Fibroblast of skin of left quadriceps (primary cell): ENCODE data around the gene ZNF568.

Experiments
- DNase-seq, 2 experiments: peaks; one replicate each; pipeline ENCODE4 v3.0.0-alpha.2; 2013; ENCODE audit warnings: low read depth in 2 of 2

The ZNF568 gene

DNA sequence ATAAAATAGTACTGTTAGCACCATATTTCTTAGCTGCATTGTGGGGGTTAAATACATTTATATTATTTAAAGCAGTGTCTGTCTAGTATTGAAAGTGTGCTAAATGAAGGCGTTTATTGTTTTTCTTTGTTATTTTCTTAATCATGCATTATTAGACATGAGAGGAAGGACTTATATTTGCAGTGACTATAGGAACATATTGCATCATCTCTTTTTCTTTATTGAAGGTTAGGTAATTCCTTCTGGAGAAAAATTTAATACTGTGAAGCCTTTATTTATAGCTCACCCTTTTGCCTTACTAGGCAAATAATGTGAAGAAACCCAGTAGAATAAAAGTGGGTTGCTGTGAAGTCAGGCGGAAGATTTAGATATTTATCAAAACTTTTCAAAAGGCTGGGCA is 83.2 kb downstream of the ZNF568 start:
- DNase-seq, result no peak

DNA sequence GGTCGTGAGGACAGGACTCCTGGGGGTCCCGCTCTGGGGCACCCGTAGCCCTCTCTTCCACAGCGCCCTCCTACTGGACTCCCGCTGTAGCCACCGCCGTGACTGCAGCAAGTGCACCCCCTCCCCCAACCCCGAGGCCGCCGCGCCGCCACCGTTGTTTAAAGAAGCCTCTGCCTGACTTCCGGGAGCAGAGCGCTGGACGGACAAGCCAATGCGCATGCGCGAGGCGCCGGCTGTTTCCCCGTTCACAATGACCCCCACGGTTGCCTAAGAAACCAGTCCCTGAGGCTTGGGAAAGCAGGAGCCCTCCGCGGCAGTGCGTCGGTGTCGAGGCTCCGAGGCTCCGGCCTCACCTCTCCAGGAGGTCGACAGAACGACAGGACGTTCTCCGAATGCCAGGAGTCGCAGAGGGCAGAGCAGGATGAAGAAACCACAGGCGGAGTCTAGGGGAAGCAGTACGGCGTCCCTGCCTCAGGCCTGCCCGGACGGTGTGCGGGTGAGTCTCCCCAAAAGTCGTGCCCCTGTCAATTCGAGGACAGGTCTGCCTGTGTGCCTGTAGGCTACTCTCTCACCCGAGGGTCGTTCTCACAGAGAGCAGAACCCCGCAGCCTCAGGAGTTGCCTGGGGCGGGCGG is 91.6 kb downstream of the ZNF568 start:
- peak; percentile 4 to 10 for DNase-seq

DNA sequence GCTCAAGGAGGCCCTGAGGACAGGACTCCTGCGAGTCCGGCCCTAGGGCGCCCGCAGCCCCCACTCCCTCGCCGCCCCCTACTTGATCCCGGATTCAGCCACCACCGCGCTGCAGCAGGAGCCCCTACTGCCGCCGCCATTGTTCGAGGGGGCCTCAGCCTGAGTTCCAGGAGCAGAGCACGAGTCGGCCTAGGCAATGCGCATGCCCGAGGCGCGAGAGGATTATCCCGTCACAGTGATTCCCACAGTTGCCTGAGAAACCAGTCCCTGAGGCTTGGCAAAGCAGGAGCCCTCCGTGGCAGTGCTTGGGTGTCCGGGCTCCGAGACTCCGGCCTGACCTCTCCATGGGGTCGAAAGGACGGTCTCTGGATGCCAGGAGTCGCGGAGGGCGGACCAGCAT is 93.7 kb downstream of the ZNF568 start:
- DNase-seq, result no peak

DNA sequence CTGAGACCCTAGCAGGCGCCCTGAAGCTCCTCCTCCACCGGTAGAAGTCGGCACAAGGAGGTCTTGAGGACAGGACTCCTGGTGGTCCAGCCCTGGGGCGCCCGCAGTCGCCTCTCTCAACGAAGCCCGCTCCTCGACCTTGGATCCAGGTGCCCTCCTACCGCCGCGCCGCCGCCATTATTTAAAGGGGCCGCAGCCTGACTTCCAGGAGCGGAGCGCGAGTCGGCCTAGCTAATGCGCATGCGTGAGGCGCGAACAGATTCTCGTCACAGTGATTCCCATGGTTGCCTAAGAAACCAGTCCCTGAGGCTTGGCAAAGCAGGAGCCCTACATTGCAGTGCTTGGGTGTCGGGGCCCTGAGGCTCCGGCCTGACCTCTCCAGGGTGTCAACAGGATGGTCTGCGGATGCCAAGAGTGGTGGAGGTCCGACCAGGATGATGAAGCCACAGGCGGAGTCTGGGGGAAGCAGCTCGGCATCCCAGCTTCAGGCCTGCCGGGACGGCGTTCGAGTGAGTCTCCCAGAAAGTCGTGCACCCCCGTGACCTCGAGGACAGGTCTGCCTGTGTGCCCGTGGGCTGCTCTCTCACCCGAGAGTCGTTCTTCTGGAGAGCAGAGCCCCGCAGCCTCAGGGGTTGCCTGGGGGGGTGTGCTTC is 96.1 kb downstream of the ZNF568 start:
- DNase-seq, result no peak

DNA sequence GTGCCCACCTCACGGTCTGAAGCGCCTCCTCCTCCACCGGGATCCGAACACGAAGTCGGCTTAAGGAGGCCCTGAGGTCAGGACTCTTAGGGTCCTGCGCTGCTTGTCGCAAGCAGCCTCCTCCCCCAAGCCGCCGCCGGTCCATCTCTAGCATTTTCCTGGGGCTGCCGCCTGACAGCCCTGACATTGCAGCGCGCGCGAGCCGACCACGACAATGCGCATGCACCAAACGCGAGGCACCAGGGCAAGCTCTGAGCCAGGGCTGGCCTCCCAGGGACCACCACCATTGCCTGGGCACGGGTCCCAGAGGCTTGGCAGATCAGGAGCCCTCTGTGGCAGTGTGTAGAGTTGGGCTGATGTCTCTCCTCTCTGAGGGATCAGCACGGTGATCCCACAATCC is 98.3 kb downstream of the ZNF568 start:
- DNase-seq, result no peak

DNA sequence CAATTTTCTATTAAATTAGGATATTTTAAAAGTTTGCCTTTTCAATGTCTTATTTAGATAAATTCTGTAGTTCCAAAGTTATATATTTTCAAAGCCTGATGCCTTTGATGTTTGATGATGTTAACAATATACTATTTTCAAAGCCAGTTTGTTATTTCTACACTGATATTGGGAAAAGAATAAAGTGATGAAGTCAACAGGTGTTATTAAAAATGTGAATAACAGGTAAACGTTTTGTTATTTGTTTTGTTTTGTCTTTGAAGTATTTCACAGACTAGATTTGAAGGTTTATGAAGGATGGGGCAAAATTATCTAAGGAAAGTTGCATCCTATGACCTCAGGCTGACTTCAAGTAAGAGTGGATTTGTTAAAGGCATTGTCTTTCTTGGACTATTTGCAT is 129.0 kb downstream of the ZNF568 start:
- no peak for DNase-seq
